GM23248 (cell line): ENCODE measurements around the gene CLDND2. TPM values are rescaled to one million over a fixed set of nuclear protein-coding genes. Genes with fewer than 3 reads are reported as not detected.

Experiments used
- DNase-seq: peaks from one replicate; pipeline ENCODE4 v3.0.0-alpha.2; 2015
- H2AFZ ChIP-seq: fragments of 200-600 bp; sonication (generic); 2 replicates; pipeline ENCODE4 v1.6.1; 2016; ENCODE audit warnings: antibody characterized with exemption
- H3F3A ChIP-seq: fragments of 200-600 bp; sonication (generic); 2 replicates; pipeline ENCODE4 v1.6.1; 2016; ENCODE audit warnings: mild to moderate bottlenecking, antibody characterized with exemption, mixed run types; ENCODE audit not compliant: insufficient read depth
- H3K27ac ChIP-seq: fragments of 200-600 bp; sonication (generic); 2 replicates; pipeline ENCODE4 v1.5.1; 2016; ENCODE audit warnings: mild to moderate bottlenecking
- H3K27me3 ChIP-seq: fragments of 200-600 bp; sonication (generic); replicated peaks from 2 replicates; pipeline ENCODE4 v1.6.1; 2016; ENCODE audit warnings: mild to moderate bottlenecking; ENCODE audit not compliant: insufficient read depth
- H3K36me3 ChIP-seq: fragments of 200-600 bp; sonication (generic); 2 replicates; pipeline ENCODE4 v1.6.1; 2016; ENCODE audit warnings: low read depth, mild to moderate bottlenecking
- H3K4me1 ChIP-seq: fragments of 200-600 bp; sonication (generic); 2 replicates; pipeline ENCODE4 v1.6.1; 2016; ENCODE audit warnings: mild to moderate bottlenecking; ENCODE audit not compliant: insufficient read depth
- H3K4me2 ChIP-seq: fragments of 200-600 bp; sonication (generic); one replicate; pipeline ENCODE4 v1.6.1; 2016; ENCODE audit warnings: mild to moderate bottlenecking; ENCODE audit not compliant: unreplicated experiment
- H3K4me3 ChIP-seq: fragments of 200-600 bp; sonication (generic); 2 replicates; pipeline ENCODE4 v1.5.1; 2016; ENCODE audit warnings: mild to moderate bottlenecking
- H3K79me2 ChIP-seq: fragments of 200-600 bp; sonication (generic); 2 replicates; pipeline ENCODE4 v1.6.1; 2016; ENCODE audit warnings: mild to moderate bottlenecking; ENCODE audit not compliant: insufficient read depth
- H3K9ac ChIP-seq: fragments of 200-600 bp; sonication (generic); 2 replicates; pipeline ENCODE4 v1.6.1; 2016; ENCODE audit warnings: mild to moderate bottlenecking
- H3K9me2 ChIP-seq: fragments of 200-600 bp; sonication (generic); 2 replicates; pipeline ENCODE4 v1.6.1; 2016; ENCODE audit warnings: mixed run types, mild to moderate bottlenecking, moderate library complexity; ENCODE audit not compliant: insufficient read depth
- H3K9me3 ChIP-seq: fragments of 200-600 bp; sonication (generic); one replicate; pipeline ENCODE4 v1.6.1; 2017; ENCODE audit warnings: low read depth
- H4K20me1 ChIP-seq: fragments of 200-600 bp; sonication (generic); 2 replicates; pipeline ENCODE4 v1.6.0; 2016; ENCODE audit not compliant: insufficient read depth
- EZH2 ChIP-seq: fragments of 200-600 bp; sonication (generic); IDR thresholded peaks from 2 replicates; pipeline ENCODE4 v1.6.1; 2018; ENCODE audit warnings: antibody characterized with exemption, mild to moderate bottlenecking; ENCODE audit not compliant: insufficient read depth, poor library complexity, severe bottlenecking
- EZH2phosphoT487 ChIP-seq: fragments of 200-600 bp; sonication (generic); IDR thresholded peaks from 2 replicates; pipeline ENCODE4 v1.6.1; 2018; ENCODE audit warnings: antibody characterized with exemption, moderate library complexity, mild to moderate bottlenecking, low read depth; ENCODE audit not compliant: insufficient read depth
- WGBS, 2 experiments: methylation state at CpG; one replicate each; pipeline ENCODE4 v1.1.6; 2015 to 2017; ENCODE audit warnings: low lambda C conversion rate in 2 of 2, low coverage in 1 of 2; ENCODE audit errors: missing lambda C conversion rate in 2 of 2; 5-methylcytosine and 5-hydroxymethylcytosine counted together
- in situ Hi-C: fragments of 300-500 bp; cut with MboI; formaldehyde crosslinking; loops from 2 replicates; pipeline ENCODE4 v1.15.0; 2020
- polyA plus RNA-seq: library from polyadenylated mRNA; unstranded; fragments of >200 nt; fragmentation: Nextera tagmentation; extraction: Ambion mirVana; gene quantifications from 2 replicates; pipeline ENCODE4 v1.2.1, GENCODE V29; 2016
- total RNA-seq: library from RNA; depleted of rRNA; stranded (reverse); fragments of >200 nt; shearing (Covaris generic); gene quantifications from 2 replicates; pipeline ENCODE4 v1.2.3, GENCODE V29; 2014

CLDND2 gene
- total and polyA plus RNA-seq, 2 experiments from 2014 or later = 1.0 TPM; not detected in 1

GRCh38 chr19:51321799-51322198, 47.0 kb downstream of the CLDND2 start:
- Histone ChIP-seq H3K9me2 (no peaks in the 10 kb centered on the region), H3K9me3 (no peaks in the 10 kb centered on the region), H3K9ac (no peak overlapping the region), H3K4me1 (no peaks in the 10 kb centered on the region), H3K4me2 (no peak overlapping the region), H3K27me3 (peaks cover under 1% of the 10 kb centered on the region; the same call in 1 of the 2 replicates), H2AFZ (no peak overlapping the region), H3K79me2 (no peaks in the 10 kb centered on the region), H3K36me3 (no peaks in the 10 kb centered on the region), H3F3A (no peaks in the 10 kb centered on the region), H3K27ac (no peak overlapping the region), H4K20me1 (no peaks in the 10 kb centered on the region), H3K4me3 (no peak overlapping the region)
- 47 to 48% methylated on average over 14 of the region's 14 CpGs for WGBS, 2 experiments
- in situ Hi-C loops = no loop called here
- DNase-seq = no peak
- no peak for TF ChIP-seq EZH2phosphoT487
- TF ChIP-seq EZH2 = no peak

GRCh38 chr19:51320280-51320657, 48.5 kb downstream of the CLDND2 start:
- in situ Hi-C loops = no loop called here
- no peak overlapping the region for H3K27ac ChIP-seq

GRCh38 chr19:51319649-51320279, 49.0 kb downstream of the CLDND2 start:
- 65 to 69% methylated on average over 14 of the region's 14 CpGs for WGBS, 2 experiments
- Histone ChIP-seq H3K27me3 (no peaks in the 10 kb centered on the region), H3K9me2 (no peaks in the 10 kb centered on the region), H3K9ac (no peak overlapping the region), H3K4me2 (no peak overlapping the region), H4K20me1 (no peaks in the 10 kb centered on the region), H3K4me1 (no peaks in the 10 kb centered on the region), H3K9me3 (no peaks in the 10 kb centered on the region), H3K4me3 (no peak overlapping the region), H3K27ac (no peak overlapping the region), H3K36me3 (no peaks in the 10 kb centered on the region), H2AFZ (no peak overlapping the region), H3K79me2 (no peaks in the 10 kb centered on the region), H3F3A (no peaks in the 10 kb centered on the region)
- in situ Hi-C loops = no loop called here
- TF ChIP-seq EZH2phosphoT487 (no peak), EZH2 (no peak)
- DNase-seq = no peak

More at GRCh38 chr19:51320280-51320657, 48.5 kb downstream of the CLDND2 start:
- Histone ChIP-seq H3K79me2 (no peaks in the 10 kb centered on the region), H3K4me3 (no peak overlapping the region), H3K9ac (no peak overlapping the region), H3K27me3 (no peaks in the 10 kb centered on the region), H3K4me1 (no peaks in the 10 kb centered on the region), H4K20me1 (no peaks in the 10 kb centered on the region), H3K9me2 (no peaks in the 10 kb centered on the region), H3K9me3 (no peaks in the 10 kb centered on the region), H3F3A (no peaks in the 10 kb centered on the region), H3K36me3 (no peaks in the 10 kb centered on the region), H2AFZ (no peak overlapping the region), H3K4me2 (no peak overlapping the region)
- no peak for DNase-seq
- WGBS, 2 experiments = 25 to 34% methylated on average over 11 to 14 of the region's 14 CpGs
- TF ChIP-seq EZH2phosphoT487 = no peak
- no peak for TF ChIP-seq EZH2

- H3K9ac ChIP-seq = no peak overlapping the region
- no peaks in the 10 kb centered on the region for H3K79me2 ChIP-seq
- no peak overlapping the region for H3K4me3 ChIP-seq
- H3K9me3 ChIP-seq = no peaks in the 10 kb centered on the region
- WGBS, 2 experiments = 47 to 51% methylated on average over 23 of the region's 23 CpGs
- no peak overlapping the region for H2AFZ ChIP-seq
- no peak for DNase-seq
- H3K36me3 ChIP-seq = no peaks in the 10 kb centered on the region
- H3K4me1 ChIP-seq = no peaks in the 10 kb centered on the region
- no peaks in the 10 kb centered on the region for H3F3A ChIP-seq
- H4K20me1 ChIP-seq = no peaks in the 10 kb centered on the region
- in situ Hi-C loops = no loop called here
- no peak overlapping the region for H3K4me2 ChIP-seq
- H3K27me3 ChIP-seq = no peaks in the 10 kb centered on the region
- no peak overlapping the region for H3K27ac ChIP-seq
- TF ChIP-seq EZH2phosphoT487 = no peak
- TF ChIP-seq EZH2 = no peak
- no peaks in the 10 kb centered on the region for H3K9me2 ChIP-seq
These were observed 49.8 kb downstream of the CLDND2 start for GRCh38 chr19:51318687-51319648.
